COLO668 (cell line): ENCODE results near the gene RTCA.
"Not testable (repeated sequence)": the region's sequence is repeated elsewhere in the genome, so short reads cannot be mapped to it uniquely, and the experiment has no call there.

Experiments
- DNase-seq: peaks from one replicate; lab custom pipeline; 2025; ENCODE audit not compliant: unreplicated experiment; lab: John Stamatoyannopoulos, UW

The RTCA gene

GRCh38 chr1:100306735-100307313 lies 40.8 kb downstream of the RTCA start:
- no peak for DNase-seq

GRCh38 chr1:100308777-100309176 lies 42.8 kb downstream of the RTCA start:
- no peak for DNase-seq

- DNase-seq: no peak
Measured at GRCh38 chr1:100309863-100310262, 43.8 kb downstream of the RTCA start.

- DNase-seq: no peak
Measured at GRCh38 chr1:100313382-100313781, 47.4 kb downstream of the RTCA start.

DNA sequence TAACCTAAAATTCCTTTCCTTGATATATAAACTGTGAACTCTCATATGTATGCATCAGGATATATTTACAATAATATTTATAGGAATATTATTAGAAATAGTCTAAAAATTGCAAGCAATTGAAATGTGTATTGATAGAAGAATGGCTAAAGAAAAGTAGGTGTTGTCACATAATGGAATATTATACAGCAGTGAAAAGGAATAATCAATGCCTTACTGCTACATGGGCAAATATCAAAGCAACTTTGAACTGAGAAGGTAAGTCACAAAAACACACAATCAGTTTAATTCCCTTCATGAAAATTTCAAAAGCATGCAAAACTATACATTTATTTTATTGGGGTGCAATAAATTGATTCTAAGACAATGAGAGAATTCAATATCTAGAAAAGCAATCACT lies 50.6 kb downstream of the RTCA start:
- DNase-seq: no peak

DNA sequence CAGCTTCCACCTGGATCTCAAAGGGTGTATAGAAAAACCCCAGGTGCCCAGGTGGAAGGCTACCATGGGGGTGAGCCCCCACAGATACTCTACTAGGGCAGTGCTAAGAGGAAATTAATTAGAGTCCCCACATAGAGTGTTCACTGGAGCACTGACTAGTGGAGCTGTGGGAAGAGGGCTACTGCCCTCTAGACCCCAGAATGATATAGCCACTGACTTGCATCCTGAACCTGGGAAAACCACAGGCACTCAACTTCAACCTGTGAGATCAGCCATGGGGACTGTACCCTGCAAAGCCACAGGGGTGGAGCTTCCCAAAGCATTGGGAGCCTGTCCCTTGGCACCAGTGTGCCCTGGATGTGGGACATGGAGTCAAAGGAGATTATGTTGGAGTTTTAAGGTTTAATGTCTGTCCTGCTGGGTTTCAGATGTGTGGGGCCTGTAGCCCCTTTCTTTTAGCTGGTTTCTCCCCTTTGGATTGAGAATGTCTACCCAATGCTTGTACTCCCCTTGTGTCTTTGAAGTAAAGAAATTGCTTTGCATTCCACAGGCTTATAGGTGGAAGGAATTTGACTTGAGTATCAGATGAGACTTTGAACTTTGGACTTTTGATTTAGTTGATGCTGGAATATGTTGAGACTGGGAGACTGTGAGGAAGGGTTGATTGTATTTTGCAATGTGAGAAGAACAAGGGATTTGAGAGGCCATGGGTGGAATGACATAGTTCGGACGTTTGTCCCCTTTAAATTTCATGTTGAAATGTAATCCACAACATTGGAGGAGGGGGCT lies 54.5 kb downstream of the RTCA start:
- no peak for DNase-seq

DNA sequence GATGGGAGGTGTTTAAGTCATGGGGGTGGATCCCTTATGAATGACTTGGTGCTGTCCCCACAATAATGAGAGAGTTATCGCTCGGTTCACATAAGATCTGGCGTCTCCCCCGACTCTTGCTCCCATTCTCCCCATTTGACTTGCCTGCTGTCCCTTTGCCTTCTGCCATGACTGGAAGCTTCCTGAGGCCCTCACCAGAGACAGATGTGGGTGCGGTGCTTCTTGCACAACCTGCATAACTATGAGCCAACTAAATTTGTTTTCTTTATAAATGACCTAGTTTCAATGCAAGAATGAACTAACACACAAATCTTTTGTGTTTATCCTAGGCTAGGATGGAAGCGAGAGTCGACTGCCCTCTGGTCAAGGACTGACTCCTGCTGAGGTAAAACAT lies 55.1 kb downstream of the RTCA start:
- no peak for DNase-seq

DNA sequence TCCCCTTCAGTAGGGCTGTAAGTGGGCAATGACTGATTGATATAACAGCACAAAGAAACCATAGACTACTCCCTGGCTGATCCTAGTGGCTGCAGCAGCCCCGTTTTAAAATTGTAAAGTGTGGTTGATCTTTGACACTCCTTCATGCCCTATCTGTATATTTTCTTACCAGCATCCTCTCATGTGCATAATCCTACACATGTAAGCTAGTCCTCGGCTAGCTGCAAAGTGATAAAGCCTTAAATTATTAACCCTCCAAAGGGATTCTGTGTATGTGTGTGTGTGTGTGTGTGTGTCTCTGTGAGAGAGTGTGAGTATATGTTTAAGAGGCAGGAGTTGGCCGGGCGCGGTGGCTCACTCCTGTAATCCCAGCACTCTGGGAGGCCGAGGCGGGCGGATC lies 55.5 kb downstream of the RTCA start:
- no peak for DNase-seq

DNA sequence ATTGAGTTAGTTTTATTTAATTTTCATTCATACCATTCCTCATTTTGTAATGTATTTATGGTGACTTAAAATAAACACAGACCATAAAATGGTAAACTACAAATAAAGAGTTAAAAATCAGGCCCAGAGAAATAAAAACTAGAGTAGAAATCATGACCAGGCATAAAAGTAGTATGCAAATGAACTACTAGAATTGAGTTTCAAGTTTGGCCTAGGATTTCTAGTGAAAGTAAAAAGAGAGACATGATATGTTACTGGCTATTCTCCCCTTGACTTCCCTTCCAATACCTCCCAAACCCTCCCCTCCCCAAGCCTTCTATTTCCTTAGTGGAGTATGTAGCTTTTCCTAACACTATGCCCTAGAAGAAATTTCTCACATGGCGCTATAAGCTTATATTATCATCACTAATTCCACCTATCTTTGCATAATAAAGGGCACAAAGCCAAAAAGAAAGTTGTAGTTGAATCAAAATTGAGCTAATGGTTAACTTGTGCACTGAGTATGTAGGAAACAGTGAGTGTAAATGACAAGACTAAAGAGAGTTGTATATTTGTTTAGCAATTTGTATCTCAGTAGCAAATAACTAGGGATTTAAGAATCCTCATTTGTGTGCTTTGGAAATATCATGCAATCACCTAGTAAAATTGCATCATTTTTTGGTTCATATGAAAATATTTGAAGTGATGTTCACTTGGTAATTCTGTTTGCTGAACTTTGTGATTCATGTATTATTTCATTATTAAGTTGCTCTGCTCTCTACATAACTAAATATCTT lies 56.6 kb downstream of the RTCA start:
- no peak for DNase-seq

DNA sequence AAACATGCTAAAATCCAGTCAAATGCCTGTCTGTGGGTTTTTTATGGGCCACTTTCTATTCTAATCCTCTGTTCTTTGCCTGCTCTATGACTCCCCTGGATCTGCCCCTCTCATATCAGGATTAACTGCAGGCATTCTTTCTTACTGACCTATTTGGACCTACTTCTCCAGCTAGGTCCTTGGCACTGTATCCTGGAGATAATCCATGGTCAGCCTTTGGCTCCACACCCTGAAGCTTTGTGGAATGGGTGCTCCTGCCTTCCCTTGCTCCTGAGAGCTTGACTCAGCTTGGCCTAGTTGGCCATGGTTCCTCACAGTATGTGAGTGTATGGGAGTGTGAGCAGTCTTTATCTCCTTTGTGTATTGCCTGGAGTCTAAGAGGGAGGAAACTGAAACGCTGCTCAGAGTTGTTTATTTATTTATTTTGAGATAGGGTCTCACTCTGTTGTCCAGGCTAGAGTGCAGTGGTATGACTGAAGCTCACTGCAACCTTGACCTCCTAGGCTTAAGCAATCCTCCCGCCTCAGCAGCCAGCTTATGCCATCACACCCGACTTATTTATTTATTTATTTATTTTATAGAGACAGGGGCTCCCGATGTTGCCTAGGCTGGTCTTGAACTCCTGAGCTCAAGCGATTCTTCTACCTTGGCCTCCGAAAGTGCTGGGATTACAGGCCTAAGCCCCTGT lies 57.5 kb downstream of the RTCA start:
- no peak for DNase-seq

- DNase-seq: no peak
Measured at GRCh38 chr1:100325415-100326324, 59.7 kb downstream of the RTCA start.

DNA sequence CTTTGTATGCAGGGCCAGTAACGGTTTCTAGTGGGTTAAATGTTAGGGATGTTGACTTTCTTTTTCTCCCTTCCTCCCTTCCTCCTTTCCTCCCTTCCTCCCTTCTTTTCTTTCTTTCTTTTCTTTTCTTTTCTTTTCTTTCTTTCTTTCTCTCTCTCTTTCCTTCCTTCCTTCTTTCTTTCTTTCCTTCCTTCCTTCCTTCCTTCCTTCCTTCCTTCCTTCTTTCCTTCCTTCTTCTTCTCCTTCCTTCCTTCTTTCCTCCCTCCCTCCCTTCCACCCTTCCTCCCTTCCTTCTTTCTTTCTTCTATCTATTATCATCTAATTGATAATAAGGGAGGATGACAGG lies 60.3 kb downstream of the RTCA start:
- not testable (repeated sequence) for DNase-seq

GRCh38 chr1:100328133-100328532 lies 62.1 kb downstream of the RTCA start:
- DNase-seq: no peak

DNA sequence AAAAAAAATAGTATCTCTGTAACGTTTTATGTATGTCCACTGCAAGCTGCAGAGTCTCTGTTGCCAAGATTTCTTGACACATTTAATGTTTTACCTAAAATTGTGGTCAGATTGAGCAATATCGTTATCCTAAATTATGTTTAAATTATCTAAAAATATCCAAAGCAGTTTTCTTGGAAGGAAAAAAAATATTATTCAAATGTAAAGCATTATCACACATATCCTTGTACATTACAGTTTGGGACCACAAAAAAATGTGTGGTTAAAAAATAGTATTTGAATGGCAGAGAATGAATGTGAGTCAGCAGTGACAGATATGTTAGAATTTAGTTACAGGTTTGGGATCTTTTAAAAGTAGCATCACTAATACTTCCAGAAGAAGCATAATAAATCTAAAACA lies 65.1 kb downstream of the RTCA start:
- DNase-seq: not testable (repeated sequence)

- no peak for DNase-seq
Measured at GRCh38 chr1:100332331-100332730, 66.3 kb downstream of the RTCA start.

GRCh38 chr1:100335436-100335835 lies 69.4 kb downstream of the RTCA start:
- DNase-seq: no peak

- DNase-seq: not testable (repeated sequence)
Measured at GRCh38 chr1:100337878-100338277, 71.9 kb downstream of the RTCA start.

DNA sequence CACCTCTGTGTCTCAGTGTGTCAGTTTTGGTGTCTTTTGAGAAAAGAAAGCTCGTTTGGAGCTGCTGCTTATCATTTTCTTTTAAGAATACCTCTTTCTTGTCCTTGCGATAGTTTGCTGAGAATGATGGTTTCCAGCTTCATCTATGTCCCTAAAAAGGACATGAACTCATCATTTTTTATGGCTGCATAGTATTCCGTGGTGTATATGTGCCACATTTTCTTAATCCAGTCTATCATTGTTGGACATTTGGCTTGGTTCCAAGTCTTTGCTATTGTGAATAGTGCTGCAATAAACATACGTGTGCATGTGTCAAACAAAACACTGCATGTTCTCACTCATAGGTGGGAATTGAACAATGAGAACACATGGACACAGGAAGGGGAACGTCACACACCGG lies 73.7 kb downstream of the RTCA start:
- not testable (repeated sequence) for DNase-seq

- no peak for DNase-seq
Measured at GRCh38 chr1:100340494-100340893, 74.5 kb downstream of the RTCA start.

DNA sequence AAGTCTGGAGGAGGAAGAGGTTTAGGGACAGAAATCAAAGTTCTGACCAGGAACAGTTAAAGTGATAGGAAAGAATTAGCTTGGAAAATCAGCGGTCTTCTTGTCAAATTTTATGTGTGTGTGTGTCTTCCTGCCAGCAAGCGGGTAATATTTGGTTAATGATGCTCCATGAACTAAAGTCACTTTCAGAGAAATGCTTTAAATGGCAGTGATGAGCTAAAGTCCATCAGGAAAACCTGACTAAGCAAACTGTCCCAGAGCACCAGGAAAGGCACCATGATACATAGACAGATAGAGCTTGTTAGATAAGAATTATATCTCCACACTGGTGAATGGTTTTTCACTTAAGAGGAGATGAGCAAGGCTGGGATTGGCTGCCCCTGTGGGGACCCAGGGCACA lies 76.3 kb downstream of the RTCA start:
- no peak for DNase-seq
